Measurements from ENCODE around the gene TPM1.

DNA sequence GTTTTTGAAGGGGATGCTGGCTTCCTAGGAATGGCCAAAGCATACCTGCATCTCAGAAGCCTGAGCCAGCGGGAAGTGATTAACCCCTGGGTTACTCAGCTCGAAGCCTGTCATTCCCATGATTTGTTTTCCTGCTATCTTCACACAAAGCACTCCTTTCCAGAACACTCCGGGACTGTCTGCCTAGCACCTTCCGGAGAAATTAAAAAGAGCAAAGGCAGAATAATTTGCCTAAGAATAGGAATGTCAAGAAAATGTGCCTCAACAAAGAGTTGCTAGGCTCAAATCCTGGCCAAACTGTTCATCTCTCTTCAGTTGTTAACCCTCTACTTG, 34.1 kb downstream of the TPM1 start:
- TF ChIP-seq, protein P1, sequence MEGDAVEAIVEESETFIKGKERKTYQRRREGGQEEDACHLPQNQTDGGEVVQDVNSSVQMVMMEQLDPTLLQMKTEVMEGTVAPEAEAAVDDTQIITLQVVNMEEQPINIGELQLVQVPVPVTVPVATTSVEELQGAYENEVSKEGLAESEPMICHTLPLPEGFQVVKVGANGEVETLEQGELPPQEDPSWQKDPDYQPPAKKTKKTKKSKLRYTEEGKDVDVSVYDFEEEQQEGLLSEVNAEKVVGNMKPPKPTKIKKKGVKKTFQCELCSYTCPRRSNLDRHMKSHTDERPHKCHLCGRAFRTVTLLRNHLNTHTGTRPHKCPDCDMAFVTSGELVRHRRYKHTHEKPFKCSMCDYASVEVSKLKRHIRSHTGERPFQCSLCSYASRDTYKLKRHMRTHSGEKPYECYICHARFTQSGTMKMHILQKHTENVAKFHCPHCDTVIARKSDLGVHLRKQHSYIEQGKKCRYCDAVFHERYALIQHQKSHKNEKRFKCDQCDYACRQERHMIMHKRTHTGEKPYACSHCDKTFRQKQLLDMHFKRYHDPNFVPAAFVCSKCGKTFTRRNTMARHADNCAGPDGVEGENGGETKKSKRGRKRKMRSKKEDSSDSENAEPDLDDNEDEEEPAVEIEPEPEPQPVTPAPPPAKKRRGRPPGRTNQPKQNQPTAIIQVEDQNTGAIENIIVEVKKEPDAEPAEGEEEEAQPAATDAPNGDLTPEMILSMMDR (IDR thresholded peaks at IDR 0.05) = no peak
- no peak for TF ChIP-seq POLR2A (IDR thresholded peaks at IDR 0.05)
